KMS-11 (cell line): ENCODE data around the gene EFCAB6.

Experiments used
- H2AFZ ChIP-seq: fragments of 200-600 bp; sonication (generic); 2 replicates; pipeline ENCODE4 v1.6.1; 2016; ENCODE audit warnings: antibody characterized with exemption, mixed run types, low read depth
- H3K27ac ChIP-seq: fragments of 200-600 bp; sonication (generic); 2 replicates; pipeline ENCODE4 v1.6.1; 2016; ENCODE audit warnings: mild to moderate bottlenecking, mixed run types
- H3K27me3 ChIP-seq: fragments of 200-600 bp; sonication (generic); 2 replicates; pipeline ENCODE4 v1.6.1; 2017; ENCODE audit warnings: mild to moderate bottlenecking, low read depth, mixed run types, moderate library complexity; ENCODE audit not compliant: insufficient read depth
- H3K36me3 ChIP-seq: fragments of 200-600 bp; sonication (generic); 2 replicates; pipeline ENCODE4 v1.6.1; 2017; ENCODE audit warnings: mild to moderate bottlenecking, mixed run types; ENCODE audit not compliant: insufficient read depth
- H3K4me1 ChIP-seq: fragments of 200-600 bp; sonication (generic); 2 replicates; pipeline ENCODE4 v1.6.1; 2016; ENCODE audit warnings: mild to moderate bottlenecking, low read depth, mixed run types; ENCODE audit not compliant: poor library complexity, severe bottlenecking
- H3K4me2 ChIP-seq: fragments of 200-600 bp; sonication (generic); 2 replicates; pipeline ENCODE4 v1.7.0; 2016; ENCODE audit warnings: mild to moderate bottlenecking, mixed run types
- H3K4me3 ChIP-seq: fragments of 200-600 bp; sonication (generic); IDR thresholded peaks from 2 replicates; pipeline ENCODE4 v1.6.1; 2017; ENCODE audit warnings: low read depth, low read length, mixed read lengths; ENCODE audit not compliant: insufficient read depth
- H3K79me2 ChIP-seq: fragments of 200-600 bp; sonication (generic); 2 replicates; pipeline ENCODE4 v1.6.1; 2016; ENCODE audit warnings: low read depth, mixed run types; ENCODE audit not compliant: insufficient read depth
- H3K9ac ChIP-seq: fragments of 200-600 bp; sonication (generic); 2 replicates; pipeline ENCODE4 v1.6.1; 2016; ENCODE audit warnings: mild to moderate bottlenecking, mixed run types
- H4K20me1 ChIP-seq: fragments of 200-600 bp; sonication (generic); 2 replicates; pipeline ENCODE4 v1.6.1; 2016; ENCODE audit warnings: mild to moderate bottlenecking, mixed run types; ENCODE audit not compliant: insufficient read depth
- CTCF ChIP-seq: fragments of 200-600 bp; sonication (generic); conservative IDR thresholded peaks from 2 replicates; pipeline ENCODE4 v1.6.1; 2017; ENCODE audit warnings: low read depth, mild to moderate bottlenecking, antibody characterized with exemption, low read length, moderate library complexity, mixed read lengths

Gene EFCAB6

GRCh38 chr22:43859621-43860020 is 47.5 kb upstream of the EFCAB6 start:
- H2AFZ ChIP-seq, result no peak overlapping the region
- H3K4me3 ChIP-seq, result no peak overlapping the region
- peaks cover 11% of the 10 kb centered on the region; the same call in 1 of the 2 replicates for H3K27me3 ChIP-seq
- no peaks in the 10 kb centered on the region for H3K79me2 ChIP-seq
- no peaks in the 10 kb centered on the region for H4K20me1 ChIP-seq
- no peaks in the 10 kb centered on the region for H3K4me1 ChIP-seq
- H3K36me3 ChIP-seq, result no peaks in the 10 kb centered on the region
- TF ChIP-seq CTCF, result no peak
- H3K27ac ChIP-seq, result no peak overlapping the region
- no peak overlapping the region for H3K4me2 ChIP-seq
- H3K9ac ChIP-seq, result no peak overlapping the region

- H3K36me3 ChIP-seq, result no peaks in the 10 kb centered on the region
- no peaks in the 10 kb centered on the region for H4K20me1 ChIP-seq
- H3K4me1 ChIP-seq, result no peaks in the 10 kb centered on the region
- no peak overlapping the region for H3K9ac ChIP-seq
- no peak overlapping the region for H3K4me2 ChIP-seq
- no peak overlapping the region for H2AFZ ChIP-seq
- no peak overlapping the region for H3K27ac ChIP-seq
- H3K4me3 ChIP-seq, result no peak overlapping the region
- TF ChIP-seq CTCF, result no peak
- peaks cover 11% of the 10 kb centered on the region; the same call in 1 of the 2 replicates for H3K27me3 ChIP-seq
- H3K79me2 ChIP-seq, result no peaks in the 10 kb centered on the region
Observed at GRCh38 chr22:43859176-43859575, 47.1 kb upstream of the EFCAB6 start.

GRCh38 chr22:43858156-43858895 is 46.2 kb upstream of the EFCAB6 start:
- Histone ChIP-seq H3K27me3 (peaks cover 11% of the 10 kb centered on the region; the same call in 1 of the 2 replicates), H4K20me1 (no peaks in the 10 kb centered on the region), H3K36me3 (no peaks in the 10 kb centered on the region), H3K4me1 (no peaks in the 10 kb centered on the region), H3K4me2 (no peak overlapping the region), H3K4me3 (no peak overlapping the region), H3K27ac (no peak overlapping the region), H2AFZ (no peak overlapping the region), H3K9ac (no peak overlapping the region), H3K79me2 (no peaks in the 10 kb centered on the region)
- TF ChIP-seq CTCF, result no peak

- no peak overlapping the region for H2AFZ ChIP-seq
- H3K27me3 ChIP-seq, result peaks cover 11% of the 10 kb centered on the region; the same call in 1 of the 2 replicates
- H3K27ac ChIP-seq, result no peak overlapping the region
- no peak overlapping the region for H3K9ac ChIP-seq
- H4K20me1 ChIP-seq, result no peaks in the 10 kb centered on the region
- no peaks in the 10 kb centered on the region for H3K4me1 ChIP-seq
- no peak overlapping the region for H3K4me2 ChIP-seq
- H3K36me3 ChIP-seq, result no peaks in the 10 kb centered on the region
- no peaks in the 10 kb centered on the region for H3K79me2 ChIP-seq
- no peak overlapping the region for H3K4me3 ChIP-seq
- no peak for TF ChIP-seq CTCF
Observed at GRCh38 chr22:43857367-43857766, 45.3 kb upstream of the EFCAB6 start.
